GM21717 (cell line): Measurements from ENCODE around the gene NPRL2.

Experiments
- ATAC-seq: cut with Tn5 transposase; IDR thresholded peaks from one replicate; pipeline ENCODE4 v1.9.1; 2021; ENCODE audit warnings: mild to moderate bottlenecking, moderate library complexity; ENCODE audit not compliant: unreplicated experiment

NPRL2 gene

GRCh38 chr3:50327943-50328691 lies 22.5 kb downstream of the NPRL2 start, which contains the start of gene TUSC2:
Gene TUSC2, minus strand, starts transcription at chr3:50328223. Its CDS starts 124 bp downstream, at chr3:50328099.
- peak; percentile 69 for ATAC-seq

- no peak for ATAC-seq
Measured at GRCh38 chr3:50327129-50327528, 23.4 kb downstream of the NPRL2 start.

- ATAC-seq = no peak
Measured at GRCh38 chr3:50326182-50326541, 24.4 kb downstream of the NPRL2 start.

GRCh38 chr3:50325497-50326181 lies 24.9 kb downstream of the NPRL2 start:
- no peak for ATAC-seq

GRCh38 chr3:50325113-50325480 lies 25.5 kb downstream of the NPRL2 start:
- no peak for ATAC-seq

- no peak for ATAC-seq
Measured at GRCh38 chr3:50324351-50325112, 26.0 kb downstream of the NPRL2 start.

GRCh38 chr3:50323614-50324199 lies 26.9 kb downstream of the NPRL2 start:
- ATAC-seq = no peak

GRCh38 chr3:50323092-50323600 lies 27.4 kb downstream of the NPRL2 start:
- no peak for ATAC-seq

GRCh38 chr3:50322386-50323091 lies 28.0 kb downstream of the NPRL2 start, which contains the start of gene HYAL2:
Gene HYAL2, minus strand, starts transcription at chr3:50322745. Its CDS starts 2,256 bp downstream, at chr3:50320489.
- ATAC-seq = no peak

GRCh38 chr3:50322115-50322385 lies 28.5 kb downstream of the NPRL2 start:
- no peak for ATAC-seq

GRCh38 chr3:50321336-50322114 lies 29.1 kb downstream of the NPRL2 start:
- ATAC-seq = peak; percentile 65

- peak; percentile 31 for ATAC-seq
Measured at GRCh38 chr3:50320853-50321335, 29.7 kb downstream of the NPRL2 start.

GRCh38 chr3:50319894-50320625 lies 30.5 kb downstream of the NPRL2 start:
- ATAC-seq = no peak

- ATAC-seq = no peak
Measured at GRCh38 chr3:50319181-50319893, 31.2 kb downstream of the NPRL2 start.

GRCh38 chr3:50318615-50319014 lies 32.0 kb downstream of the NPRL2 start:
- ATAC-seq = no peak

- ATAC-seq = no peak
Measured at GRCh38 chr3:50318163-50318562, 32.4 kb downstream of the NPRL2 start.

- ATAC-seq = no peak
Measured at GRCh38 chr3:50317300-50317699, 33.3 kb downstream of the NPRL2 start.

GRCh38 chr3:50316657-50317242 lies 33.8 kb downstream of the NPRL2 start:
- no peak for ATAC-seq
